Heart right ventricle (tissue), 16 donors: ENCODE results near the gene CADPS2. TPM values are rescaled to one million over a fixed set of nuclear protein-coding genes. Genes with fewer than 3 reads are reported as not detected.

Source experiments
- ATAC-seq, 8 donors: fragments of 200-7000 bp; cut with Tn5 transposase; one replicate each; pipeline ENCODE4 v1.9.1; 2020; ENCODE audit warnings: mild to moderate bottlenecking in 8 of 8, moderate library complexity in 8 of 8, moderate number of reproducible peaks in 1 of 8
- DNase-seq, 2 donors: peaks; one replicate each; pipeline ENCODE4 v3.0.0-alpha.2; 2020
- H3K27ac ChIP-seq, 10 donors: fragments of 200-600 bp; sonication (generic) in 2 of 10; one replicate each; pipeline versions ENCODE4 v1.5.0 to v1.8.0; 2020 to 2022; ENCODE audit warnings: mild to moderate bottlenecking in 3 of 10
- H3K27me3 ChIP-seq, 7 donors: fragments of 200-600 bp; one replicate each; pipeline ENCODE4 v1.8.0; 2021 to 2022; ENCODE audit warnings: mild to moderate bottlenecking in 2 of 7
- H3K36me3 ChIP-seq, 9 donors: fragments of 200-600 bp; sonication (generic) in 1 of 9; one replicate each; pipeline versions ENCODE4 v1.5.0 to v1.8.0; 2020 to 2022; ENCODE audit warnings: mild to moderate bottlenecking in 2 of 9
- H3K4me1 ChIP-seq, 9 donors: fragments of 200-600 bp; sonication (generic) in 1 of 9; one replicate each; pipeline versions ENCODE4 v1.5.0 to v1.8.0; 2020 to 2022; ENCODE audit warnings: mild to moderate bottlenecking in 4 of 9
- H3K4me3 ChIP-seq, 10 donors: fragments of 200-600 bp; sonication (generic) in 2 of 10; one replicate each; pipeline versions ENCODE4 v1.5.0 to v1.8.0; 2020 to 2022; ENCODE audit warnings: mild to moderate bottlenecking in 7 of 10, moderate library complexity in 2 of 10
- H3K9me3 ChIP-seq, 11 donors: fragments of 200-600 bp in 10 of 11; sonication (generic) in 2 of 11; one replicate each; pipeline versions ENCODE4 v1.5.0 to v1.8.0; 2013 to 2022; ENCODE audit warnings: mild to moderate bottlenecking in 2 of 11, control low read depth in 1 of 11, moderate library complexity in 1 of 11
- CTCF ChIP-seq, 9 donors: fragments of 200-600 bp; sonication (generic) in 2 of 9; IDR thresholded peaks; one replicate each; pipeline versions ENCODE4 v1.5.0 to v1.8.0; 2021 to 2022; ENCODE audit warnings: antibody characterized with exemption in 9 of 9, mild to moderate bottlenecking in 5 of 9, moderate library complexity in 1 of 9
- WGBS, 2 donors: extraction: QIAGEN DNeasy Blood & Tissue Kit; methylation state at CpG; one replicate each; pipeline ENCODE4 v1.1.7; 2013; ENCODE audit warnings: inconsistent platforms in 1 of 2; 5-methylcytosine and 5-hydroxymethylcytosine counted together
- intact Hi-C, 10 donors: fragments of 100-400 bp; cut with DNase I; formaldehyde crosslinking; loops; one replicate each; pipeline versions ENCODE4 v1.11.1 to v1.14.2; 2022
- polyA plus RNA-seq, 2 donors: library from polyadenylated mRNA; stranded (reverse); fragments of 200-250 nt; gene quantifications; one replicate each; pipeline ENCODE4 v1.2.3, GENCODE V29; 2013
- total RNA-seq, 10 donors: library from RNA; stranded (reverse); fragmentation: NEBNext Ultra II Directional in 3 of 10; extraction: Animal tissue kit (Norgen Biotek cat#: 25700) in 3 of 10; gene quantifications; one replicate each; pipeline versions ENCODE4 v1.2.1 to v1.2.4, GENCODE V29; 2021 to 2023
- donor health status: Arrhythmogenic right ventricular cardiomyopathy.
- donor health status: ischemic (EF 13 %, LVEDD 7.1; RV severe dilation, severe dysfunction).
- donor health status: healthy with polysubstance abuse.
- donor health status: DM: no; HTN: yes; CAD: no.
- donor health status: DM: no; HTN: no; CAD: no.
- donor health status: ischemic (EF 25% LVEDD 6.9; RV normal size, moderate dysfunction).
- donor health status: ischemic (EF 25% LVEDD 5.7; RV mildly dilated, moderate dysfunction).
- donor health status: healthy.
- donor health status: DM: yes; HTN: yes; CAD: no.
- donor health status: Ischemic cardiomyopathy.
- donor health status: ischemic (EF 35%, LVEDD 5.7; RV mildly dilated, moderate dysfunction).
- donor health status: nonischemic (EF 11% LVEDD 7.7; RV severe dilation, severe dysfunction).
- donor health status: DM: yes; HTN: yes; CAD: no.
- donor health status: PGD.
- donor health status: ischemic (EF 29% LVEDD 5.4; RV normal size, mild dysfunction).
- donor health status: nonischemic (EF 23%, LVEDD 6.1; RV moderate dilation, normal function).

CADPS2 gene
- total and polyA plus RNA-seq, 12 donors = 3.6 to 25.7 (median 6.6) TPM

- DNase-seq = no peak
- no peak overlapping the region for H3K27ac ChIP-seq
- no peak overlapping the region for H3K4me3 ChIP-seq
- no peaks in the 10 kb centered on the region for H3K4me1 ChIP-seq
- no peaks in the 10 kb centered on the region for H3K36me3 ChIP-seq
- no peak for TF ChIP-seq CTCF (IDR thresholded peaks at IDR 0.05)
- peaks cover 0 to 7% (median 0%) of the 10 kb centered on the region in 11 donors for H3K9me3 ChIP-seq
- no peaks in the 10 kb centered on the region for H3K27me3 ChIP-seq
- WGBS, 2 donors = 51 to 59% methylated on average over 3 of the region's 3 CpGs
- intact Hi-C loops = no loop called here
- ATAC-seq = no peak
These were observed 27.9 kb downstream of the CADPS2 start for GRCh38 chr7:122858320-122858719.

- no peak for DNase-seq
- no peak for TF ChIP-seq CTCF (IDR thresholded peaks at IDR 0.05)
- no peak for ATAC-seq
- no peak overlapping the region for H3K27ac ChIP-seq
- peaks cover 0 to 28% (median 10%) of the 10 kb centered on the region in 9 donors for H3K4me1 ChIP-seq
- H3K27me3 ChIP-seq = no peaks in the 10 kb centered on the region
- H3K4me3 ChIP-seq = no peak overlapping the region
- no peaks in the 10 kb centered on the region for H3K36me3 ChIP-seq
- intact Hi-C loops = no loop called here
- H3K9me3 ChIP-seq = no peaks in the 10 kb centered on the region
These were observed 35.7 kb downstream of the CADPS2 start for GRCh38 chr7:122850528-122850927.

GRCh38 chr7:122849957-122850328, 36.3 kb downstream of the CADPS2 start:
- Histone ChIP-seq H3K36me3 (no peaks in the 10 kb centered on the region), H3K27ac (no peak overlapping the region), H3K4me3 (no peak overlapping the region), H3K9me3 (no peaks in the 10 kb centered on the region), H3K27me3 (no peaks in the 10 kb centered on the region), H3K4me1 (peaks cover 0 to 28% (median 10%) of the 10 kb centered on the region in 9 donors)
- no peak for TF ChIP-seq CTCF (IDR thresholded peaks at IDR 0.05)
- DNase-seq = no peak
- WGBS, 2 donors = 73 to 76% methylated on average over 3 of the region's 3 CpGs
- intact Hi-C loops = loop anchor here in 1 of 10 donors (5.0 kb wide), 1 partner anchor 48 kb away; no protein-coding TSS in a partner anchor
- no peak for ATAC-seq

- Histone ChIP-seq H3K36me3 (no peaks in the 10 kb centered on the region), H3K27ac (peak overlapping the region in 4 of 10 donors; percentile 18 to 79 (median 56)), H3K9me3 (no peaks in the 10 kb centered on the region), H3K4me3 (no peak overlapping the region), H3K27me3 (no peaks in the 10 kb centered on the region), H3K4me1 (peaks cover 0 to 33% (median 10%) of the 10 kb centered on the region in 9 donors)
- no peak for TF ChIP-seq CTCF (IDR thresholded peaks at IDR 0.05)
- DNase-seq (no peak), ATAC-seq (no peak)
- 56 to 71% methylated on average over 4 of the region's 4 CpGs for WGBS, 2 donors
- intact Hi-C loops = loop anchor here in 1 of 10 donors (5.0 kb wide), 1 partner anchor 47 kb away; no protein-coding TSS in a partner anchor
These were observed 36.8 kb downstream of the CADPS2 start for GRCh38 chr7:122849322-122849956.
